HepG2 (cell line): ENCODE data around the gene FAM89B. TPM values are rescaled to one million over a fixed set of nuclear protein-coding genes. Genes with fewer than 3 reads are reported as not detected.

Source experiments
- FOXO1 ChIP-seq: sonication (generic); formaldehyde crosslinking; IDR thresholded peaks from 2 replicates; pipeline ENCODE4 v1.4.0; 2020; ENCODE audit warnings: missing genetic modification reagents
- GTF2F1 ChIP-seq: fragments of 150-350 bp; IDR thresholded peaks from 2 replicates; pipeline ENCODE4 v1.6.1; 2014; ENCODE audit warnings: low read length
- KDM2A ChIP-seq: sonication (generic); formaldehyde crosslinking; IDR thresholded peaks from 2 replicates; pipeline ENCODE4 v1.4.0; 2020; ENCODE audit warnings: low read depth, missing genetic modification reagents, borderline replicate concordance
- MLLT10 ChIP-seq: sonication (generic); formaldehyde crosslinking; IDR thresholded peaks from 2 replicates; pipeline ENCODE4 v1.4.0; 2020; ENCODE audit warnings: missing genetic modification reagents
- PAXIP1 ChIP-seq: sonication (generic); formaldehyde crosslinking; conservative IDR thresholded peaks from 2 replicates; pipeline ENCODE4 v1.4.0; 2020; ENCODE audit warnings: mild to moderate bottlenecking, missing genetic modification reagents, moderate library complexity
- POGZ ChIP-seq: sonication (generic); formaldehyde crosslinking; IDR thresholded peaks from 2 replicates; pipeline ENCODE4 v1.4.0; 2020; ENCODE audit warnings: mild to moderate bottlenecking, missing genetic modification reagents
- SOX5 ChIP-seq: IDR thresholded peaks from 2 replicates; pipeline ENCODE4 v1.6.1; 2016; ENCODE audit warnings: borderline replicate concordance
- ZBTB26 ChIP-seq: IDR thresholded peaks from 2 replicates; pipeline ENCODE4 v1.6.1; 2016; ENCODE audit warnings: missing compliant biosample characterization, missing genetic modification reagents, borderline replicate concordance
- ZEB1 ChIP-seq: IDR thresholded peaks from 2 replicates; pipeline ENCODE4 v1.6.1; 2012; ENCODE audit warnings: mild to moderate bottlenecking, low read depth, inconsistent platforms; ENCODE audit not compliant: insufficient replicate concordance
- ZKSCAN1 ChIP-seq: fragments of 150-350 bp; IDR thresholded peaks from 2 replicates; pipeline ENCODE4 v1.6.1; 2014; ENCODE audit warnings: low read length
- ZNF296 ChIP-seq: sonication (generic); formaldehyde crosslinking; conservative IDR thresholded peaks from 2 replicates; pipeline ENCODE4 v1.5.0; 2020; ENCODE audit warnings: mild to moderate bottlenecking, missing genetic modification reagents
- ZNF331 ChIP-seq: sonication (generic); formaldehyde crosslinking; IDR thresholded peaks from 2 replicates; pipeline ENCODE4 v1.4.0; 2020; ENCODE audit warnings: missing genetic modification reagents
- ZNF460 ChIP-seq: sonication (generic); formaldehyde crosslinking; IDR thresholded peaks from 2 replicates; pipeline ENCODE4 v1.5.1; 2020; ENCODE audit warnings: missing genetic modification reagents, mild to moderate bottlenecking, borderline replicate concordance
- ZNF562 ChIP-seq: sonication (generic); formaldehyde crosslinking; IDR thresholded peaks from 2 replicates; pipeline ENCODE4 v1.8.0; 2022; ENCODE audit warnings: missing genetic modification reagents, borderline replicate concordance
- ZNF564 ChIP-seq: sonication (generic); formaldehyde crosslinking; IDR thresholded peaks from 2 replicates; pipeline ENCODE4 v1.8.1; 2023; ENCODE audit warnings: mild to moderate bottlenecking, missing genetic modification reagents
- ZNF781 ChIP-seq: sonication (generic); formaldehyde crosslinking; IDR thresholded peaks from 2 replicates; pipeline ENCODE4 v1.5.1; 2020; ENCODE audit warnings: borderline replicate concordance, mild to moderate bottlenecking, missing genetic modification reagents; ENCODE audit errors: not compliant biosample characterization
- polyA plus RNA-seq, 8 experiments: library from polyadenylated mRNA; depleted of rRNA in 3 of 8; stranded (reverse) in 7 of 8; unstranded in 1 of 8; fragments of >200 nt; fragmentation: Illumina TruSeq in 4 of 8; extraction: Trizol in 4 of 8; gene quantifications; 2 replicates each; pipeline versions ENCODE4 v1.2.1 to v1.2.3, GENCODE V29; 2011 to 2016; ENCODE audit warnings: low read depth in 4 of 8, missing spikeins in 1 of 8, mixed read lengths in 1 of 8; ENCODE audit not compliant: insufficient read depth in 1 of 8
- total RNA-seq, 5 experiments: library from RNA; depleted of rRNA; stranded (reverse); fragments of >200 nt; fragmentation: Illumina TruSeq; extraction: Trizol; gene quantifications; 2 replicates each; pipeline ENCODE4 v1.2.3, GENCODE V29; 2016; ENCODE audit warnings: low read depth in 1 of 5
- TF ChIP-seq, protein P1 (sequence below): sonication (generic); formaldehyde crosslinking; IDR thresholded peaks from 2 replicates; pipeline ENCODE4 v1.4.0; 2020; ENCODE audit warnings: mild to moderate bottlenecking, missing genetic modification reagents
- TF ChIP-seq, protein P2 (sequence below): IDR thresholded peaks from 2 replicates; pipeline ENCODE4 v1.6.1; 2016; ENCODE audit warnings: missing biosample characterization, missing genetic modification reagents, low read depth
- TF ChIP-seq, protein P3 (sequence below): fragments of 450-650 bp; IDR thresholded peaks from 2 replicates; pipeline ENCODE4 v1.6.1; 2017; ENCODE audit warnings: mild to moderate bottlenecking

The FAM89B gene
- total and polyA plus RNA-seq, 2 of the 13 experiments (the other 11 are each of a cell fraction or from before 2014, with no cell fraction given) = 5.7 to 8.0 TPM

DNA sequence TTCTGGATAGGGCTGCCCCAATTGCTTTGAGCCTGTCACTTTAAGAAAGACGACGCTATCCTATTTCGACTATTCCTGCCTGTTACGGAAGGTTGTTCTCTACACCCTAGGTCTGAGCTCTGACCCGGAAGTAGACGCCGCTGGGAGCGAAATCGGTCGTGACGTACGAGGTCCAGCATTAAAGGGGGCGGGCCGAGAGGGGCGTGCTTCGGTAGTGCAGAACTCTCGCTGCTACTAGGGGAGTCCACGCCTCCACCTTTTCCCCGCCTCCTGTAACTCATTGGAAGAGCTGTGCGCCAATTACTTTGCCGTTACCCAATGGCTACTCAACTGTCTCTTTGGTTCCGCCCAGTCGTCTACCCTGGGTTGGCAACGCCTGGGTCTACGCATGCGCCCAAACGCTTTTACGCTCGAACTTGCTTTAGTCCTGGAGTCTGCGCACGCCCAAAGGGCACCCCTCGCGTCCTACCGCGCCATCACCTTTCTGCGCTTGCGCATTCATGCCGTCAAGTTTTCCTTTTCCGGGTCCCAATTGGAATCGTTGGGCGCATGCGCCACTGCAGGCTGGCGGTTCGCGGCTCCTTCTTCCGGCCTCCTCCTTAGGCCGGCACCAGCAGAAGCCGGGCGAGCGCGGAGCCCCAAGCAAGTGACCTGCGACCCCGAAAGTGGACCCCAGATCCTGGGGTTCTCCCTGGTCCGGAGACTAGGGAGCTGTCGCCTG, 43.1 kb downstream of the FAM89B start, which contains the start of gene PCNX3 (continued):
- no peak for TF ChIP-seq ZBTB26
- no peak for TF ChIP-seq ZNF296 (CRISPR knock-in tag)
- TF ChIP-seq MLLT10 (CRISPR knock-in tag) = no peak
- TF ChIP-seq, protein P1, sequence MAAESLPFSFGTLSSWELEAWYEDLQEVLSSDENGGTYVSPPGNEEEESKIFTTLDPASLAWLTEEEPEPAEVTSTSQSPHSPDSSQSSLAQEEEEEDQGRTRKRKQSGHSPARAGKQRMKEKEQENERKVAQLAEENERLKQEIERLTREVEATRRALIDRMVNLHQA (CRISPR knock-in tag) = no peak
- TF ChIP-seq, protein P2, sequence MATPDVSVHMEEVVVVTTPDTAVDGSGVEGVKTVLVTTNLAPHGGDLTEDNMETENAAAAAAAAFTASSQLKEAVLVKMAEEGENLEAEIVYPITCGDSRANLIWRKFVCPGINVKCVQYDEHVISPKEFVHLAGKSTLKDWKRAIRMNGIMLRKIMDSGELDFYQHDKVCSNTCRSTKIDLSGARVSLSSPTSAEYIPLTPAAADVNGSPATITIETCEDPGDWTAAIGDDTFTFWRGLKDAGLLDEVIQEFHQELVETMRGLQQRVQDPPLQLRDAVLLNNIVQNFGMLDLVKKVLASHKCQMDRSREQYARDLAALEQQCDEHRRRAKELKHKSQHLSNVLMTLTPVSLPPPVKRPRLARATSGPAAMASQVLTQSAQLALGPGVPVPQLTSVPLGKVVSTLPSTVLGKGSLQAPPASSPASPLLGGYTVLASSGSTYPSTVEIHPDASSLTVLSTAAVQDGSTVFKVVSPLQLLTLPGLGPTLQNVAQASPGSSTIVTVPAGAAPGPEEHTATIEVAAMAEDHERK (CRISPR knock-in tag) = no peak
- TF ChIP-seq ZEB1 = no peak
- TF ChIP-seq SOX5 (CRISPR knock-in tag) = peak; percentile 36; the same call in 1 of the 2 replicates
- peak; percentile 11 for TF ChIP-seq ZNF331 (CRISPR knock-in tag)
- TF ChIP-seq ZKSCAN1 = no peak
- 0 out of 2 replicates have a peak, but pooled peaks have one; percentile 1 for TF ChIP-seq POGZ (CRISPR knock-in tag)
- TF ChIP-seq, protein P3, sequence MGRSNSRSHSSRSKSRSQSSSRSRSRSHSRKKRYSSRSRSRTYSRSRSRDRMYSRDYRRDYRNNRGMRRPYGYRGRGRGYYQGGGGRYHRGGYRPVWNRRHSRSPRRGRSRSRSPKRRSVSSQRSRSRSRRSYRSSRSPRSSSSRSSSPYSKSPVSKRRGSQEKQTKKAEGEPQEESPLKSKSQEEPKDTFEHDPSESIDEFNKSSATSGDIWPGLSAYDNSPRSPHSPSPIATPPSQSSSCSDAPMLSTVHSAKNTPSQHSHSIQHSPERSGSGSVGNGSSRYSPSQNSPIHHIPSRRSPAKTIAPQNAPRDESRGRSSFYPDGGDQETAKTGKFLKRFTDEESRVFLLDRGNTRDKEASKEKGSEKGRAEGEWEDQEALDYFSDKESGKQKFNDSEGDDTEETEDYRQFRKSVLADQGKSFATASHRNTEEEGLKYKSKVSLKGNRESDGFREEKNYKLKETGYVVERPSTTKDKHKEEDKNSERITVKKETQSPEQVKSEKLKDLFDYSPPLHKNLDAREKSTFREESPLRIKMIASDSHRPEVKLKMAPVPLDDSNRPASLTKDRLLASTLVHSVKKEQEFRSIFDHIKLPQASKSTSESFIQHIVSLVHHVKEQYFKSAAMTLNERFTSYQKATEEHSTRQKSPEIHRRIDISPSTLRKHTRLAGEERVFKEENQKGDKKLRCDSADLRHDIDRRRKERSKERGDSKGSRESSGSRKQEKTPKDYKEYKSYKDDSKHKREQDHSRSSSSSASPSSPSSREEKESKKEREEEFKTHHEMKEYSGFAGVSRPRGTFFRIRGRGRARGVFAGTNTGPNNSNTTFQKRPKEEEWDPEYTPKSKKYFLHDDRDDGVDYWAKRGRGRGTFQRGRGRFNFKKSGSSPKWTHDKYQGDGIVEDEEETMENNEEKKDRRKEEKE = no peak
- TF ChIP-seq ZNF781 (CRISPR knock-in tag) = no peak
- no peak for TF ChIP-seq GTF2F1
- no peak for TF ChIP-seq ZNF460 (CRISPR knock-in tag)
- TF ChIP-seq FOXO1 (CRISPR knock-in tag) = no peak
- no peak for TF ChIP-seq ZNF562 (CRISPR knock-in tag)
- peak; percentile 85 for TF ChIP-seq KDM2A (CRISPR knock-in tag)
- no peak for TF ChIP-seq ZNF564 (CRISPR knock-in tag)
- peak; percentile 43 for TF ChIP-seq PAXIP1 (CRISPR knock-in tag)
